Karpas-422 (cell line): Measurements from ENCODE around the gene ZFAND6. TPM values are rescaled to one million over a fixed set of nuclear protein-coding genes. Genes with fewer than 3 reads are reported as not detected.

Experiments
- DNase-seq: peaks from one replicate; pipeline ENCODE4 v3.0.0-alpha.2; 2015
- H2AFZ ChIP-seq: fragments of 200-600 bp; sonication (generic); 2 replicates; pipeline ENCODE4 v1.6.1; 2014; ENCODE audit warnings: antibody characterized with exemption, low read length, mixed read lengths
- H3K27ac ChIP-seq: fragments of 200-600 bp; sonication (generic); 2 replicates; pipeline ENCODE4 v1.5.1; 2014; ENCODE audit warnings: mild to moderate bottlenecking, low read length, moderate library complexity
- H3K27me3 ChIP-seq: fragments of 200-600 bp; sonication (generic); 2 replicates; pipeline ENCODE4 v1.6.1; 2014; ENCODE audit warnings: low read length, mixed read lengths
- H3K36me3 ChIP-seq: fragments of 200-600 bp; sonication (generic); 2 replicates; pipeline ENCODE4 v1.6.1; 2014; ENCODE audit warnings: low read length, mixed read lengths; ENCODE audit not compliant: insufficient read depth
- H3K4me1 ChIP-seq: fragments of 200-600 bp; sonication (generic); 2 replicates; pipeline ENCODE4 v1.6.1; 2014; ENCODE audit warnings: mild to moderate bottlenecking, low read length, mixed read lengths
- H3K4me2 ChIP-seq: fragments of 200-600 bp; sonication (generic); 2 replicates; pipeline ENCODE4 v1.6.1; 2014; ENCODE audit warnings: low read length, low read depth, mild to moderate bottlenecking; ENCODE audit not compliant: poor library complexity, severe bottlenecking
- H3K4me3 ChIP-seq: fragments of 200-600 bp; sonication (generic); 2 replicates; pipeline ENCODE4 v1.5.1; 2014; ENCODE audit warnings: mild to moderate bottlenecking, antibody characterized with exemption, low read length, mixed read lengths
- H3K79me2 ChIP-seq: fragments of 200-600 bp; sonication (generic); 2 replicates; pipeline ENCODE4 v1.6.1; 2014; ENCODE audit warnings: mild to moderate bottlenecking, low read length, mixed read lengths
- H3K9ac ChIP-seq: fragments of 200-600 bp; sonication (generic); 2 replicates; pipeline ENCODE4 v1.6.0; 2014; ENCODE audit warnings: low read length
- H3K9me2 ChIP-seq: fragments of 200-600 bp; sonication (generic), shearing (Covaris generic); replicated peaks from 2 replicates; pipeline ENCODE4 v1.6.0; 2014; ENCODE audit warnings: mild to moderate bottlenecking, low read length, moderate library complexity; ENCODE audit not compliant: insufficient read depth
- H3K9me3 ChIP-seq: fragments of 300-700, 200-600 bp; sonication (generic); 2 replicates; pipeline ENCODE4 v1.6.1; 2014; ENCODE audit warnings: low read length, mixed read lengths
- H4K20me1 ChIP-seq: fragments of 200-600 bp; sonication (generic); 2 replicates; pipeline ENCODE4 v1.6.1; 2014; ENCODE audit warnings: mild to moderate bottlenecking, antibody characterized with exemption, low read length, low read depth; ENCODE audit not compliant: insufficient read depth
- total RNA-seq: library from RNA; depleted of rRNA; stranded (reverse); fragments of >200 nt; shearing (Covaris generic); gene quantifications from 2 replicates; pipeline ENCODE4 v1.2.3, GENCODE V29; 2014; ENCODE audit warnings: low replicate concordance

The ZFAND6 gene
- total RNA-seq, 1 experiment from 2014 or later, result 174 TPM

DNA sequence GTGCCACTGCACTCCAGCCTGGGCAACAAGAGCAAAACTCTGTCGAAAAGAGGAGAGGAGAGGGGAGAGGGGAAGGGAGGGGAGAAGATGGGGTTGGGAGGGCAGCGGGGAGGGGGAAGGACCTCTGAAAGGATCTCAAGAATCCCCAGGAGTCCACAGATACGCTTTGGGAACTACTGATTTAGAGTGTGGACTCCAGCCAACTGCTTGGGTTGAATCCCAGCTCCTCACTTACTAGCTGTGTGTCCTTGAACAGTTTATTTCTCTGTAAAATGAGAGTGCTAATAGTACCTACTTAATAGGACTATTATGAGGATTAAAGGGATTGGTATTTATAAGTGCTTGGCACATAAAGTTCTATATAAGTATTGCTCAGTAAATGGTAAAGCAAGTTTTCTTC, 48.3 kb downstream of the ZFAND6 start:
- Histone ChIP-seq H3K9ac (no peak overlapping the region), H3K4me3 (no peak overlapping the region), H3K27ac (no peak overlapping the region), H3K27me3 (no peaks in the 10 kb centered on the region), H3K79me2 (peaks cover 100% of the 10 kb centered on the region), H2AFZ (no peak overlapping the region), H3K4me1 (peaks cover 20% of the 10 kb centered on the region), H3K4me2 (no peak overlapping the region), H4K20me1 (no peaks in the 10 kb centered on the region), H3K36me3 (no peaks in the 10 kb centered on the region), H3K9me2 (no peaks in the 10 kb centered on the region), H3K9me3 (no peaks in the 10 kb centered on the region)
- no peak for DNase-seq

DNA sequence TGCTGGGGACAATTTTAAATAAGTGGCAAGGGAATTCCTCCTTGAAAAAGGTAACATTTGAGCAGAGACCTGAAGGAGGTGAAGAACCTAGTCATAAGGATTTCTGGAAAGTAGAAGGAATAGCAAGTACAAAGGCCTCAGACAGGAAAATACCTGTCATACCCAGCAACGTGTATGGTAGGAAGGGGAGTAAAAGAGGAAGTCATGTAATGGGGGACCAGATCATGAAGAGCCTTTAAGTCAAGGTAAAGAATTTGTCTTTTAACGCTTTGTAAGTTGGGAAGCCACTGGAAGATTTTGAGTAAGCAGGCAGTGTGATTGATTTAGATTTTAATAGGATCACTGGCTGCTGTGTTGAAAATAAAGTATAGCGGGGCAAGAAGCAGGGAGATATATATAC, 49.9 kb downstream of the ZFAND6 start:
- Histone ChIP-seq H3K27me3 (no peaks in the 10 kb centered on the region), H4K20me1 (no peaks in the 10 kb centered on the region), H3K9me3 (no peaks in the 10 kb centered on the region), H3K9ac (no peak overlapping the region), H3K4me1 (peaks cover 36% of the 10 kb centered on the region), H2AFZ (no peak overlapping the region), H3K27ac (no peak overlapping the region), H3K4me2 (no peak overlapping the region), H3K36me3 (no peaks in the 10 kb centered on the region), H3K79me2 (peaks cover 100% of the 10 kb centered on the region), H3K4me3 (no peak overlapping the region), H3K9me2 (no peaks in the 10 kb centered on the region)
- DNase-seq, result no peak

DNA sequence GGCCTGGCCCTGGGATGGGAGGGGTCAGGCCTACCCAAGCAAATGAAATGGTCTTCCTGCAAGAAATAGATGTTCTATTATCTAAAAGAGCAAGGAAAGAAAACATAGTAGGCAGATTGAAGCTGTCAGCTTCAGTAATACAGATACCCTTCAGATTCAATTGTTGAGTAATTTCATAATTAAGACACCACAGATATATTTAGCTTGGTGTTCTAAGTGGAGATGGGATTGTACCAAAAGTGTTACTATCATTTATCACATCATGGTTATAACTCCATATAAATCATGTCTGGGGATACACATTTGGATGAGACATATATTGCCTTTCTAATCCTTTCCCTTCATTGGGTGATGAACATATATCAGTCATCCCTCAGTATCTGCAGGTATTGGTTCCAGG, 51.4 kb downstream of the ZFAND6 start:
- Histone ChIP-seq H3K4me1 (peaks cover 27% of the 10 kb centered on the region), H3K9ac (no peak overlapping the region), H3K27ac (no peak overlapping the region), H3K79me2 (peaks cover 100% of the 10 kb centered on the region), H3K4me2 (no peak overlapping the region), H3K36me3 (no peaks in the 10 kb centered on the region), H2AFZ (no peak overlapping the region), H3K9me2 (no peaks in the 10 kb centered on the region), H3K4me3 (no peak overlapping the region), H4K20me1 (no peaks in the 10 kb centered on the region), H3K27me3 (no peaks in the 10 kb centered on the region), H3K9me3 (no peaks in the 10 kb centered on the region)
- DNase-seq, result no peak

GRCh38 chr15:80114114-80114513, 54.6 kb downstream of the ZFAND6 start:
- no peaks in the 10 kb centered on the region for H4K20me1 ChIP-seq
- no peak overlapping the region for H3K4me3 ChIP-seq
- no peaks in the 10 kb centered on the region for H3K27me3 ChIP-seq
- no peak overlapping the region for H3K27ac ChIP-seq
- H3K9me3 ChIP-seq, result no peaks in the 10 kb centered on the region
- peaks cover 100% of the 10 kb centered on the region for H3K79me2 ChIP-seq
- no peak for DNase-seq
- H3K4me1 ChIP-seq, result peaks cover 24% of the 10 kb centered on the region
- H3K9me2 ChIP-seq, result no peaks in the 10 kb centered on the region
- H2AFZ ChIP-seq, result no peak overlapping the region
- H3K4me2 ChIP-seq, result no peak overlapping the region
- no peak overlapping the region for H3K9ac ChIP-seq
- H3K36me3 ChIP-seq, result no peaks in the 10 kb centered on the region

DNA sequence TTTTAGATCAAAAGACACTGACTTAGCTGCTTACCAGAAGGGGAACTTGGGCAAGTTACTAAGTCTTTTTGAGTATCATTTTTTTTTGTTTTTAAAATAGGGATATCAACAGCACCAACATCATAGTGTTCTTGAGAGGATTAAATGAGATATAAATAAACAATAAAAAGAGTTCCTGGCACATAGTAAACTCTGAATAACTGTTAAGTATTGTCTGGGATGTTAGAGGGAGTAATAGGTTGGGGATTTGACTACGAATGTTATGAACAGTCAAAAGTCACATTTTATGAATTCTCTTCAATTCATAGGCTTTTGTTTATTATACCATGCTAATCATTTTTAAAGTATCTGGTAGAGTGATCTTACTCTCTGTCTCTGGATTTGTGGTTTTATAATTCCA, 55.5 kb downstream of the ZFAND6 start:
- Histone ChIP-seq H3K36me3 (peaks cover under 1% of the 10 kb centered on the region; the same call in 1 of the 2 replicates), H3K4me2 (no peak overlapping the region), H3K27ac (no peak overlapping the region), H3K4me1 (peaks cover 24% of the 10 kb centered on the region), H2AFZ (no peak overlapping the region), H3K9ac (no peak overlapping the region), H3K9me3 (no peaks in the 10 kb centered on the region), H3K79me2 (peaks cover 100% of the 10 kb centered on the region), H4K20me1 (no peaks in the 10 kb centered on the region), H3K4me3 (no peak overlapping the region), H3K27me3 (no peaks in the 10 kb centered on the region), H3K9me2 (no peaks in the 10 kb centered on the region)
- no peak for DNase-seq

- Histone ChIP-seq H3K9me2 (no peaks in the 10 kb centered on the region), H3K4me1 (peaks cover 15% of the 10 kb centered on the region), H3K36me3 (peaks cover 34% of the 10 kb centered on the region), H3K4me2 (no peak overlapping the region), H2AFZ (no peak overlapping the region), H3K79me2 (peaks cover 98% of the 10 kb centered on the region), H3K9me3 (no peaks in the 10 kb centered on the region), H3K27ac (no peak overlapping the region), H4K20me1 (no peaks in the 10 kb centered on the region), H3K9ac (no peak overlapping the region), H3K27me3 (no peaks in the 10 kb centered on the region), H3K4me3 (no peak overlapping the region)
- no peak for DNase-seq
These were observed 59.5 kb downstream of the ZFAND6 start for GRCh38 chr15:80118956-80119355.

GRCh38 chr15:80120636-80121035, 61.2 kb downstream of the ZFAND6 start:
- Histone ChIP-seq H3K4me1 (peaks cover 8% of the 10 kb centered on the region), H3K9ac (no peak overlapping the region), H4K20me1 (no peaks in the 10 kb centered on the region), H3K4me2 (no peak overlapping the region), H3K4me3 (no peak overlapping the region), H3K9me3 (no peaks in the 10 kb centered on the region), H3K79me2 (peaks cover 89% of the 10 kb centered on the region), H2AFZ (no peak overlapping the region), H3K27me3 (no peaks in the 10 kb centered on the region), H3K27ac (no peak overlapping the region), H3K36me3 (peaks cover 42% of the 10 kb centered on the region), H3K9me2 (0 out of 2 replicates have a peak, but pooled peaks cover 3% of the 10 kb centered on the region)
- no peak for DNase-seq

GRCh38 chr15:80121546-80121945, 62.1 kb downstream of the ZFAND6 start:
- H3K9ac ChIP-seq, result no peak overlapping the region
- H3K4me1 ChIP-seq, result peaks cover 8% of the 10 kb centered on the region
- H3K4me3 ChIP-seq, result no peak overlapping the region
- H3K9me3 ChIP-seq, result no peaks in the 10 kb centered on the region
- H2AFZ ChIP-seq, result no peak overlapping the region
- peak; percentile 62 for DNase-seq
- peaks cover 86% of the 10 kb centered on the region for H3K79me2 ChIP-seq
- H3K27me3 ChIP-seq, result no peaks in the 10 kb centered on the region
- H3K9me2 ChIP-seq, result 0 out of 2 replicates have a peak, but pooled peaks cover 3% of the 10 kb centered on the region
- no peak overlapping the region for H3K4me2 ChIP-seq
- no peak overlapping the region for H3K27ac ChIP-seq
- H4K20me1 ChIP-seq, result no peaks in the 10 kb centered on the region
- peaks cover 51% of the 10 kb centered on the region for H3K36me3 ChIP-seq

GRCh38 chr15:80123034-80123433, 63.6 kb downstream of the ZFAND6 start:
- Histone ChIP-seq H2AFZ (no peak overlapping the region), H3K4me2 (no peak overlapping the region), H3K4me1 (peaks cover 8% of the 10 kb centered on the region), H3K79me2 (peaks cover 72% of the 10 kb centered on the region), H3K27ac (no peak overlapping the region), H3K9me3 (no peaks in the 10 kb centered on the region), H3K27me3 (no peaks in the 10 kb centered on the region), H3K9me2 (0 out of 2 replicates have a peak, but pooled peaks cover 3% of the 10 kb centered on the region), H3K36me3 (peaks cover 52% of the 10 kb centered on the region), H3K4me3 (no peak overlapping the region), H3K9ac (no peak overlapping the region), H4K20me1 (no peaks in the 10 kb centered on the region)
- no peak for DNase-seq
